HepG2 (cell line): ENCODE data around the gene MTUS2. TPM values are rescaled to one million over a fixed set of nuclear protein-coding genes. Genes with fewer than 3 reads are reported as not detected.
A peak's percentile ranks its signal among the peaks of the same experiment; 100 is the strongest.

Experiments
- ATAC-seq: fragments of 200-7000 bp; cut with Tn5 transposase; 3 replicates; pipeline ENCODE4 v1.9.1; 2020; ENCODE audit warnings: mild to moderate bottlenecking, moderate library complexity
- BruUV-seq: library from RNA; stranded (reverse); fragments of 400-500 nt; replicated peaks from 2 replicates; lab custom pipeline; 2021; lab: Mats Ljungman, UMichigan
- CTCF ChIA-PET: fragments of 300-600 bp; formaldehyde crosslinking; extraction: SDS; loops from one replicate; lab custom pipeline; 2021; ENCODE audit warnings: low total read pairs, inconsistent platforms, low intra/inter-chr PET ratio; lab: Yijun Ruan, JAX
- POLR2A ChIA-PET: fragments of 350-600 bp; sonication (Branson Sonifier 250); formaldehyde crosslinking; loops from one replicate; lab custom pipeline; 2020; ENCODE audit warnings: antibody characterized with exemption, inconsistent platforms; lab: Yijun Ruan, JAX
- DNase-seq: peaks from one replicate; pipeline ENCODE4 v3.0.0-alpha.2; 2015; ENCODE audit warnings: low spot score
- FAIRE-seq: peaks from 3 replicates; lab custom pipeline; 2011; peaks lifted over from hg19 to GRCh38; lab: Jason Lieb, UNC
- H2AFZ ChIP-seq: one replicate; pipeline ENCODE4 v1.6.1; 2011; ENCODE audit warnings: low read length, inconsistent platforms
- H3K27ac ChIP-seq: fragments of 300-600 bp; 3 replicates; pipeline ENCODE4 v1.8.0; 2011; ENCODE audit warnings: mixed run types, mild to moderate bottlenecking, mixed read lengths, low read length, inconsistent platforms; ENCODE audit not compliant: insufficient read depth; ENCODE audit errors: extremely low read length
- H3K27me3 ChIP-seq, 2 experiments: fragments of 200-600 bp in 1 of 2; 2 replicates in 1 of 2; 3 replicates in 1 of 2; pipeline versions ENCODE4 v1.6.0 to v1.8.0; 2011; ENCODE audit warnings: low read length in 2 of 2, mild to moderate bottlenecking in 2 of 2, moderate library complexity in 2 of 2, inconsistent platforms in 1 of 2; ENCODE audit not compliant: insufficient read depth in 2 of 2, control insufficient read depth in 1 of 2
- H3K36me3 ChIP-seq, 2 experiments: fragments of 200-600 bp in 1 of 2; replicated peaks in 1 of 2; 2 replicates in 1 of 2; 3 replicates in 1 of 2; pipeline versions ENCODE4 v1.5.1 to v1.8.0; 2011; ENCODE audit warnings: low read length in 2 of 2, inconsistent platforms in 1 of 2; ENCODE audit not compliant: insufficient read depth in 2 of 2, control insufficient read depth in 1 of 2
- H3K4me1 ChIP-seq: 2 replicates; pipeline ENCODE4 v1.5.1; 2012; ENCODE audit warnings: low read length, inconsistent platforms; ENCODE audit not compliant: insufficient read depth
- H3K4me2 ChIP-seq: 2 replicates; pipeline ENCODE4 v1.6.0; 2011; ENCODE audit warnings: low read depth, low read length, inconsistent platforms
- H3K4me3 ChIP-seq, 3 experiments: fragments of 200-600 bp in 1 of 3; sonication (generic), shearing (Covaris generic) in 1 of 3; replicated peaks in 1 of 3; 2 replicates each; pipeline ENCODE4 v1.5.1; 2011 to 2016; ENCODE audit warnings: low read length in 3 of 3, inconsistent platforms in 2 of 3, low read depth in 2 of 3, mild to moderate bottlenecking in 2 of 3, control low read depth in 1 of 3, mixed read lengths in 1 of 3; ENCODE audit not compliant: insufficient read depth in 1 of 3
- H3K79me2 ChIP-seq: one replicate; pipeline ENCODE4 v1.6.1; 2011; ENCODE audit warnings: low read length, inconsistent platforms; ENCODE audit not compliant: insufficient read depth
- H3K9ac ChIP-seq: 2 replicates; pipeline ENCODE4 v1.6.0; 2011; ENCODE audit warnings: mild to moderate bottlenecking, low read depth, low read length, inconsistent platforms; ENCODE audit not compliant: insufficient read depth
- H3K9me3 ChIP-seq: 2 replicates; pipeline ENCODE4 v1.5.1; 2012; ENCODE audit warnings: mild to moderate bottlenecking, low read length
- H4K20me1 ChIP-seq: 2 replicates; pipeline ENCODE4 v1.6.0; 2011; ENCODE audit warnings: inconsistent platforms, mild to moderate bottlenecking, low read length, moderate library complexity; ENCODE audit not compliant: insufficient read depth
- DMAP1 ChIP-seq: IDR thresholded peaks from 2 replicates; pipeline ENCODE4 v1.6.1; 2016
- HBP1 ChIP-seq: IDR thresholded peaks from 2 replicates; pipeline ENCODE4 v1.6.1; 2016; ENCODE audit warnings: low read depth, control low read depth
- MTA1 ChIP-seq: sonication (generic); formaldehyde crosslinking; IDR thresholded peaks from 2 replicates; pipeline ENCODE4 v1.4.0; 2020; ENCODE audit warnings: missing genetic modification reagents, mild to moderate bottlenecking, borderline replicate concordance
- ONECUT2 ChIP-seq: sonication (generic); formaldehyde crosslinking; IDR thresholded peaks from 2 replicates; pipeline ENCODE4 v1.4.0; 2020; ENCODE audit warnings: missing genetic modification reagents
- ZNF317 ChIP-seq: sonication (generic); formaldehyde crosslinking; IDR thresholded peaks from 2 replicates; pipeline ENCODE4 v1.5.0; 2020; ENCODE audit warnings: mild to moderate bottlenecking, missing genetic modification reagents
- ZNF33A ChIP-seq: sonication (generic); formaldehyde crosslinking; IDR thresholded peaks from 2 replicates; pipeline ENCODE4 v1.5.1; 2020; ENCODE audit warnings: missing genetic modification reagents, mild to moderate bottlenecking, moderate library complexity, borderline replicate concordance
- ZNF431 ChIP-seq: sonication (generic); formaldehyde crosslinking; IDR thresholded peaks from 2 replicates; pipeline ENCODE4 v1.9.0; 2022; ENCODE audit warnings: missing genetic modification reagents, low read depth, mild to moderate bottlenecking, borderline replicate concordance
- ZNF607 ChIP-seq: sonication (generic); formaldehyde crosslinking; IDR thresholded peaks from 2 replicates; pipeline ENCODE4 v1.5.1; 2020; ENCODE audit warnings: missing genetic modification reagents, mild to moderate bottlenecking, borderline replicate concordance
- WGBS: methylation state at CpG from one replicate; pipeline ENCODE4 v1.1.6; 2017; ENCODE audit warnings: low lambda C conversion rate; 5-methylcytosine and 5-hydroxymethylcytosine counted together
- in situ Hi-C: cut with HindIII; loops from 2 replicates; pipeline ENCODE4 v1.10.0; 2017; ENCODE audit warnings: low pct_unique_long_range_greater_than_20kb; ENCODE audit not compliant: extremely low pct_ligation_motif_present
- intact Hi-C: fragments of 100-400 bp; cut with micrococcal nuclease; formaldehyde crosslinking; loops from one replicate; pipeline ENCODE4 v1.10.0; 2022; ENCODE audit not compliant: unreplicated experiment
- polyA plus RNA-seq, 8 experiments: library from polyadenylated mRNA; depleted of rRNA in 3 of 8; stranded (reverse) in 7 of 8; unstranded in 1 of 8; fragments of >200 nt; fragmentation: Illumina TruSeq in 4 of 8; extraction: Trizol in 4 of 8; gene quantifications; 2 replicates each; pipeline versions ENCODE4 v1.2.1 to v1.2.3, GENCODE V29; 2011 to 2016; ENCODE audit warnings: low read depth in 4 of 8, missing spikeins in 1 of 8, mixed read lengths in 1 of 8; ENCODE audit not compliant: insufficient read depth in 1 of 8
- total RNA-seq, 5 experiments: library from RNA; depleted of rRNA; stranded (reverse); fragments of >200 nt; fragmentation: Illumina TruSeq; extraction: Trizol; gene quantifications; 2 replicates each; pipeline ENCODE4 v1.2.3, GENCODE V29; 2016; ENCODE audit warnings: low read depth in 1 of 5
- TF ChIP-seq, protein P1 (sequence below): sonication (generic); formaldehyde crosslinking; IDR thresholded peaks from 2 replicates; pipeline ENCODE4 v1.4.0; 2020; ENCODE audit warnings: missing genetic modification reagents, mild to moderate bottlenecking, borderline replicate concordance
- TF ChIP-seq, protein P2 (sequence below): sonication (generic); formaldehyde crosslinking; IDR thresholded peaks from 2 replicates; pipeline ENCODE4 v1.5.1; 2020; ENCODE audit warnings: missing genetic modification reagents, mild to moderate bottlenecking, borderline replicate concordance

The MTUS2 gene
- total and polyA plus RNA-seq, 2 of the 13 experiments (the other 11 are each of a cell fraction or from before 2014, with no cell fraction given), result not detected

DNA sequence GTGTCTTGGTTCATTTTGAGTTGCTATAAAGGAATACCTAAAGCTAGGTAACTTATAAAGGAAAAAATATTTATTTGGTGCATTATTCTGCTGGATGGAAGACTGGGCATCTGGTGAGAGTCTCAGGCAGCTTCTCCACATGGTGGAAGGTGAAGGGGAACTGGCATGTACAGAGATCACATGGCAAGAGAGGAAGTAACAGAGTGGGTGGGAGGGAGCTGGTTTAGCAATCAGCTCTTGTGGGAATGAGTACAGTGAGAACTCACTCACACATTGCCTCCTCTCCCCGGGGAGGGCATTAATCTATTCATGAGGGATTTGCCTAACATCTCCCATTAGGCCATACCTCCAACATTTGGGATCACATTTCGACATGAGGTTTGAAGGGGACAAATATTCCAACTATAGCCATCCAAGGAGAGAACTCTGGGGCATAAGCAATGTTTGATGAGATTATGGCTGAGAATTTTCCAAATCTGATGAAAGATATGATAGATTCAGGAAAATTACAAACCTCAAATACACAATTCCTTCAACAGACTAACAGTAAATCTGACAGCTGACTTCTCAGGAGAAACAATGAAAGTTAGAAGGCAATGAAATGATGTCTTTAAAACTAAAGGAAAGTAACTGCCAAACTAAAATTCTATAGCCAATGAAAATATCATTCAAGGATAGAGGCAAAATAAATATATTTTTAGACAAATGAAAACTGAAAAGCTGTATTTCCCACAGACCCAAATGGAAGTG is 52.5 kb downstream of the MTUS2 start:
- intact Hi-C loops (no loop called here), in situ Hi-C loops (no loop called here)
- peak; percentile 93 for TF ChIP-seq ZNF317 (CRISPR knock-in tag)
- TF ChIP-seq, protein P1, sequence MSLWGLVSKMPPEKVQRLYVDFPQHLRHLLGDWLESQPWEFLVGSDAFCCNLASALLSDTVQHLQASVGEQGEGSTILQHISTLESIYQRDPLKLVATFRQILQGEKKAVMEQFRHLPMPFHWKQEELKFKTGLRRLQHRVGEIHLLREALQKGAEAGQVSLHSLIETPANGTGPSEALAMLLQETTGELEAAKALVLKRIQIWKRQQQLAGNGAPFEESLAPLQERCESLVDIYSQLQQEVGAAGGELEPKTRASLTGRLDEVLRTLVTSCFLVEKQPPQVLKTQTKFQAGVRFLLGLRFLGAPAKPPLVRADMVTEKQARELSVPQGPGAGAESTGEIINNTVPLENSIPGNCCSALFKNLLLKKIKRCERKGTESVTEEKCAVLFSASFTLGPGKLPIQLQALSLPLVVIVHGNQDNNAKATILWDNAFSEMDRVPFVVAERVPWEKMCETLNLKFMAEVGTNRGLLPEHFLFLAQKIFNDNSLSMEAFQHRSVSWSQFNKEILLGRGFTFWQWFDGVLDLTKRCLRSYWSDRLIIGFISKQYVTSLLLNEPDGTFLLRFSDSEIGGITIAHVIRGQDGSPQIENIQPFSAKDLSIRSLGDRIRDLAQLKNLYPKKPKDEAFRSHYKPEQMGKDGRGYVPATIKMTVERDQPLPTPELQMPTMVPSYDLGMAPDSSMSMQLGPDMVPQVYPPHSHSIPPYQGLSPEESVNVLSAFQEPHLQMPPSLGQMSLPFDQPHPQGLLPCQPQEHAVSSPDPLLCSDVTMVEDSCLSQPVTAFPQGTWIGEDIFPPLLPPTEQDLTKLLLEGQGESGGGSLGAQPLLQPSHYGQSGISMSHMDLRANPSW, result no peak
- Histone ChIP-seq H3K27ac (no peak overlapping the region), H3K4me2 (no peak overlapping the region), H2AFZ (no peak overlapping the region), H3K4me3 (no peak overlapping the region), H3K9me3 (peaks cover 60% of the 10 kb centered on the region), H3K4me1 (no peaks in the 10 kb centered on the region), H4K20me1 (no peaks in the 10 kb centered on the region), H3K27me3 (no peaks in the 10 kb centered on the region; a peak in 1 of 5 replicates), H3K79me2 (no peaks in the 10 kb centered on the region), H3K9ac (no peak overlapping the region), H3K36me3 (no peaks in the 10 kb centered on the region)
- DNase-seq (no peak), ATAC-seq (no peak), FAIRE-seq (no peak)
- POLR2A ChIA-PET, result no interaction called here
- CTCF ChIA-PET, result no interaction called here
- no TSS peak for BruUV-seq
- 0% methylated on average over 2 of the region's 2 CpGs for WGBS

GRCh38 chr13:28875846-28876615 is 55.9 kb downstream of the MTUS2 start:
- BruUV-seq, result no TSS peak
- Histone ChIP-seq H3K4me1 (no peaks in the 10 kb centered on the region), H3K4me3 (no peak overlapping the region), H3K27ac (no peak overlapping the region), H3K9ac (no peak overlapping the region), H4K20me1 (no peaks in the 10 kb centered on the region), H3K36me3 (no peaks in the 10 kb centered on the region), H2AFZ (no peak overlapping the region), H3K27me3 (no peaks in the 10 kb centered on the region), H3K9me3 (peaks cover 63% of the 10 kb centered on the region), H3K79me2 (no peaks in the 10 kb centered on the region), H3K4me2 (no peak overlapping the region)
- DNase-seq (no peak), ATAC-seq (no peak), FAIRE-seq (no peak)
- ChIA-PET POLR2A (no interaction called here), CTCF (no interaction called here)
- 23% methylated on average over 6 of the region's 6 CpGs for WGBS
- in situ Hi-C loops (no loop called here), intact Hi-C loops (no loop called here)
- TF ChIP-seq, protein P2, sequence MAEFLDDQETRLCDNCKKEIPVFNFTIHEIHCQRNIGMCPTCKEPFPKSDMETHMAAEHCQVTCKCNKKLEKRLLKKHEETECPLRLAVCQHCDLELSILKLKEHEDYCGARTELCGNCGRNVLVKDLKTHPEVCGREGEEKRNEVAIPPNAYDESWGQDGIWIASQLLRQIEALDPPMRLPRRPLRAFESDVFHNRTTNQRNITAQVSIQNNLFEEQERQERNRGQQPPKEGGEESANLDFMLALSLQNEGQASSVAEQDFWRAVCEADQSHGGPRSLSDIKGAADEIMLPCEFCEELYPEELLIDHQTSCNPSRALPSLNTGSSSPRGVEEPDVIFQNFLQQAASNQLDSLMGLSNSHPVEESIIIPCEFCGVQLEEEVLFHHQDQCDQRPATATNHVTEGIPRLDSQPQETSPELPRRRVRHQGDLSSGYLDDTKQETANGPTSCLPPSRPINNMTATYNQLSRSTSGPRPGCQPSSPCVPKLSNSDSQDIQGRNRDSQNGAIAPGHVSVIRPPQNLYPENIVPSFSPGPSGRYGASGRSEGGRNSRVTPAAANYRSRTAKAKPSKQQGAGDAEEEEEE (CRISPR knock-in tag), result no peak
- TF ChIP-seq ZNF33A (CRISPR knock-in tag) (no peak), DMAP1 (CRISPR knock-in tag) (no peak), ZNF431 (CRISPR knock-in tag) (no peak), ONECUT2 (CRISPR knock-in tag) (no peak), ZNF317 (CRISPR knock-in tag) (no peak), HBP1 (CRISPR knock-in tag) (no peak), ZNF607 (CRISPR knock-in tag) (no peak), MTA1 (no peak)
